SIG-M5 (cell line): ENCODE measurements around the gene HOXC6.

ENCODE experiments used
- DNase-seq: peaks from one replicate; lab custom pipeline; 2025; lab: John Stamatoyannopoulos, UW

HOXC6 gene

DNA sequence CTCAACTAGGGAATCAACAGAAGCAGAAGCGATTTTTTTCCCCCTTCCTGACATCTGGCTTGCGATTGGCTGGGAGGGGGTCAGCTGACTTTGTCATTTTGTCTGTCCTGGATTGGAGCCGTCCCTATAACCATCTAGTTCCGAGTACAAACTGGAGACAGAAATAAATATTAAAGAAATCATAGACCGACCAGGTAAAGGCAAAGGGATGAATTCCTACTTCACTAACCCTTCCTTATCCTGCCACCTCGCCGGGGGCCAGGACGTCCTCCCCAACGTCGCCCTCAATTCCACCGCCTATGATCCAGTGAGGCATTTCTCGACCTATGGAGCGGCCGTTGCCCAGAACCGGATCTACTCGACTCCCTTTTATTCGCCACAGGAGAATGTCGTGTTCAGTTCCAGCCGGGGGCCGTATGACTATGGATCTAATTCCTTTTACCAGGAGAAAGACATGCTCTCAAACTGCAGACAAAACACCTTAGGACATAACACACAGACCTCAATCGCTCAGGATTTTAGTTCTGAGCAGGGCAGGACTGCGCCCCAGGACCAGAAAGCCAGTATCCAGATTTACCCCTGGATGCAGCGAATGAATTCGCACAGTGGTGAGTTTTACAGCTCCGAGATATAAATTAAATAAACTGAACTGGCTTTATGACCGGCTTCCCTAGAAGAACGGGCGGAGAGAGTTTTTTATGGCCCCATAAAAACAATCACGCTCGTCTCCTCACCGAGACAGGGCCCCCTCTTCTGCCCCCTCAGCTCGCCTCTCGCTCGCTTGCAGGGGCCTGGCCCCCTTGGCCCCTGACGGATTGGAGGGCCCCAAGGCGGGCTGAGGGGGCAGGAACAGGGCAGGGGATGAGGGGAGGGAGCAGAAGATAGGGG is at the start of gene HOXC6:
Gene HOXC6 (plus strand): TSS at position 127 of the 888 bp plus-strand sequence. CDS start 82 bp downstream, at position 209.
- no peak for DNase-seq

DNA sequence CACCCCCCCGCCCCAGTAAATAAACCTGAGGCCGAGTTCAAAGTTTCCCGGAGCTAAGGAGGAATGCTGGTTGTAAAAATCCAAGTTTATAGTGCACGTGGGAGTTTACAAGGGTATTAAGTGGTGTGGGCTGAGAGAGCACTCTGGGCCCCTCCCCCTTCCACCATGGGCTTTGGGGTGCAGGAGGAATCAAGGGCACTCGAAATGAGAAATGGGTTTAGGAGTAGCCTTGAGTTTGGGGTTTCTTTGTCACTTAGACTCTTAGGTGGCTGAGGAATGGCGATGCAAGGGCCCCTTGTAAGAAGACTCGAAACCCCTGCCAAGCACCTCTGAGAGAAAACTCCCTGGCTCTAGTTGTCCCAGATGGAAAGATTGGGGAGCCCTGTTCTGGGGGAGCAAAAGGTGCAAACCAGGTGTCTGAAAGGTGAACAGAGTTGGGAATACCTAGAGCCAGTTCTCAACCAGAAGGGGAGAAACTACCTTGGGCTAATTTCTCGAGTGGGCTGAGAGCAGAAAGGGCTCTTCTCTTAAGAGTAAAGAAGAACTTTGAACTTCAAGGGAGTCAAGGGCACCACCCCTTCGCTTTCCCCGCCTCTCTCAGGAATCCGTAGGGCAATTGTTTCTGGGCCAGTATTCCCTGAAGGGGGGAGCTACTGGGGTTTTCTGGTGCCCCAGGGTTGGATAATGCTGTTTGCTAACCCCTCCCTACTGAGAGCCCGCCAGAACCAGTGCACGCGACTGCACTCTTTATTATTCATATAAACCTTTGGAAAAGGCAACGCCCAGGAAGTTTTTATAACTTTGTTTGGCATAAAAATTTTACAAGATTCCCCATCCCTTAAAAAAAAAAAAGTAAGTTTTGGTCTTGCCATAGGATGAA is 49.5 kb upstream of the HOXC6 start:
- DNase-seq: no peak

DNA sequence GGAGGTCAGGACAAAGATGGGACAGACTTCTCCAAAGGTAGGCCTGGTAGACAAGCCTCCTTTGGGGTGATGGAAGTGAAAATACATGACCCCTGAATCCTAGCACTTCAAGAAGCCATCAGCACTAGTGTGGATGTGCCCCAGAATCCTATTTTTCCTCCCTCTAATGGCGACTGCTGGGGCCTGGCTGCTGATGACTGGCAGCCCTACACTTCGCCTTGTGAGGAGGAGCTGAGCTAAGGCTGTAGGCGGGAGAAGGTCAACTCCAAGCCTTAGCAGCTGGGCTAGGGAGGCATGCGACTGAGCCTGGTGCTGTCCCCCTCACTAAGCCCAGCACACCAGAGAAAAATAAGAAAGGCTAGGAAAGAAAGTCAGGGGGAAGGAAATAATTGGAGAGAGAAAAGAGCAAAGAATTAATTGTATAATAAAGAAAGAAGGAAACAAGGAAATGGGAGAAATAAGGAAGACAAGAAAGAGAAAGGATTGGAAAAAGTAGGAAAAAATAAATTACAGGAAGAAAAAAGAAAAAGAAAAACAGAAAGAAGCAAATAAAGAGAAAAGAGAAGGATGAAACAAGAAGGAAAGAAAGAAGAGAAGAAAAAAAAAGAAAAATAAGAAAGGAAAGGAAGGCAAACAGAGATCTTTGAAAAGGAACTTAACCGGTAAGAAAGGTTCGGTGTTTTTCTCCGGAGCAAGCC is 48.0 kb upstream of the HOXC6 start:
- DNase-seq: no peak

DNA sequence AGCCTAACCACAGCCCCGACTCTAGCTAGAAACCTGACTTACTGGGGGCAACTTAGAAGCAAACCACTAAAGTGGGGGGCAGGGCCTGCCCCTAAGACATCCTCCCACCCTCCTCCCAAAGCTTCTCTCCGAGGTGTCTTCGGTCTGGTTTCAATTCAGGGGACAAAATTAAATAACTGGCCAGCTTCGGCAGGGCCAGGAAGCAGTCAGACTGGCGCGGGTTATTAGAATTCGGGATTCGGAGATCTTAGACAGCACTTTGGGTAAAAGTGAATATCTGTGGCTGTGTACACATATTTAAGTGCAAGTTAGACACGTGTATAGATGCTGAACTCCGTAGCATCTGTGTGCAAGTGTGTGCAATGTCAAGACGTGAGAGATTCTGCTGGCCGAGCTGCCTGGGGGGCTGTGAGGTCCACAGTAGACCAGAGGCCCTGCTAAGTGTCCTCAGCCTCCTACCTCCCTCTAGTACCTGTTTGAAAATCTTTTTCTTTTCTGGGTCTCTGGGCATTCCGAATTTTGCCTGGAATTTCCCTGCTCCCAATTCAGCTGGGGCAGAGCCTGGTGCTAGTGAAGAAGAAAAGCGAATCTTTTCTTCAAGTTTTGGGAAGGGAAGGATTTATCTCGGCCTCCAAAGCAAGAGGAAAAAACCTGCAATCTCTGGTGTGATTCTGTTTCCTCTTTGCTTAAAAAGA is 47.3 kb upstream of the HOXC6 start:
- no peak for DNase-seq

DNA sequence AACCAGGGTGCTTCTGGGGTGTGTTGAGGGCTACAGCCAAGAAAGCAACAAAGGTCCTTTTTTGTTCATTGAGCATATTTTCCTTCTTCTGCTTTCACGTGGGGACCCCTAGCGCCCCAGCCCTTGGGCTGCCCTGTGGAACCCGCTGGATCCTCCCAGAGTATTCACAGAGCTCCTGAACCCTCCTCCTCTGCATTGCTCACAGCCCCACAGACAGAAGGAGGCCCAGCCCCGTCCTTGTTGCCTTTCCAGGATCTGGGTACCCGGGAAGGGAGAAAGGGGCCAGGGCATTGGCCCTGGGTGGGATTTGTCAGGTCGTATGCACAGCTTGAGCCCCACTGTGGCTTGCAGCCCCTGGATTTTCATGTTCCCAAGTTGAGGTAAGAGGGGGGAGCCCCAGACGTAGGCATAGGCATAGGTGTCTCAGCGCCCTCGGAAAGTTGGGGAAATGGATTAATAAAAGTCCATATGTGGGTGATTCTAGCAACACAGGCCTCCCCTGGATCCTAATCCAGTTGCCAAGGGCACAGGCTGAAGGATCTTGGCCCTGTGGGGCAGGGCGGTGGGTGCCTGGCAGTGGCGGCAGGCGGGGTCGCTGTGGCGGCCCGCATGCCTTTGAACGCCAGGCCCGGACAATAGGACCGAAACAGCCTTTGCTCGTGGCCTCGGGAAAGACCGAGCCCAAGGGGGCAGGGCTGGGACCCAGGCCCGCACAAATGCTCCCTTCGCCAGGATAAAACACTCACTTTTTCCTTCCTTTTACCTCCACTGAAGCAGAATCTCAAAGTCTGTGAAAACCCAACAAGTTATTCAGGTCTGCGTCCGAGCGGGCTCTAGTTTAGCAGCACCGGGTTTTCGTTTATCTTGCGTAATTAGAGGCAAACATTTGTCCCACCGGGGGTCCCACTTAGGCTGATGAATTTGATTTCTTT is 46.3 kb upstream of the HOXC6 start:
- no peak for DNase-seq

DNA sequence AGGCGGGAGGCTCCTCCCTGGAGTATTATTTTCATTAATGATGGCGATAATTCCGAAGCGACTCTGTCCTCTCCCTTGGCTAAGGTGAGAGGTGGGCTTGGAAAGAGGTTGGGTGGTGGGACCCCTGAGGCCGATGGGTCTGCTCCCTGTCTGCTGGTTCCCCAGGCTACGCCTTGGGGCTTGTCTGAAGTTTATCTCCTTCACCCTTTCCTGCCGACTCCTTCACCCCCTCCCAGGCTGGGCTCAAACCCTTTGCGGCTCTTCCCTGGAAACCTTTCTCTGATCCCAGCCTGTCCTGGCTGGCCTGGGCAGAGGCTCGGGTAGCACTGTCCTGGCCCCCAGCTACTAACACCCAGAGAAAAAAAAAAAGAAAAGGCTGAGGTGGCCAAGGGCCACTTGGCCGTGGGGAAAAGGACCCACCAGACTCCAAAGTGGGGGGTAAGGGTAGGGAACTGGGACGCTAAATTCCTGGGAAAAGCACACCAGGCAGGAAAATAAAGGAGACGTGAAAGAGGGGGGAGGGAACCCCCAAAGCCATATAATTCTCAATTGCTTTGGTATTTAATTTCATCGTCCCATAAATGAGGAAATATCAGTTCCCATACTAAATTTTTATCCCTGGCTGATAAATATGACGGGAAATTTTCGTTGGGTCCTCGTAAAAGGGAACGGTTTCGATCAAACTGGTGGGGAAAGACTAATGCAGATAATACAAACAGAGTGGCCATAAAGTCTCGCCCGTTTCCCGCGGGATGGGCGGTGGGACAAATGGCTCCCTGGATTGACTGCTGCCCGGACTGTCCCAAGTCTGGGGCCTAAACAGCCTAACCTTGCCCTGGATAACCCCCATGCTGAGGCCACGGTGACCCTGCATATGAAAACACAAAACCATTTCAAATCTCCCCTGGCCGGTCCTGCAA is 45.3 kb upstream of the HOXC6 start:
- no peak for DNase-seq

DNA sequence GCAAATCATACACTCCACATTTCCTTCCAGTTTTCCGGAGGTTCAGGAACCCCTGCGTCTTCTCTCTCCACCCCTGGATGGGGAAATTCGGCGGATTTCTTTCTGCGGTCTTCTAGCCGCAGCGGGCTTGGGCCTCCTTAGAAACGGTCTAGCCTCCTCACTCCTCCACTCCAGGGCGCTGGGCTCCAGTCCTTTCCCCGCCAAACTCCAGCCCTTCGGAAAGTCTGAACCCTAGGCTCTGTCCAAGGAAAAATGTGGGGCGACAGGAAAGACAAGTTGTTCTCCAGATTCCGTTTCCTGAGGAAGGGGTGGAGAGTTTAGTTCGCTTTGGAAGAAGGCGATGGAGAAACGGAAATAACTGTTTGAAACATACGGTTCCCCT is 44.7 kb upstream of the HOXC6 start:
- no peak for DNase-seq

DNA sequence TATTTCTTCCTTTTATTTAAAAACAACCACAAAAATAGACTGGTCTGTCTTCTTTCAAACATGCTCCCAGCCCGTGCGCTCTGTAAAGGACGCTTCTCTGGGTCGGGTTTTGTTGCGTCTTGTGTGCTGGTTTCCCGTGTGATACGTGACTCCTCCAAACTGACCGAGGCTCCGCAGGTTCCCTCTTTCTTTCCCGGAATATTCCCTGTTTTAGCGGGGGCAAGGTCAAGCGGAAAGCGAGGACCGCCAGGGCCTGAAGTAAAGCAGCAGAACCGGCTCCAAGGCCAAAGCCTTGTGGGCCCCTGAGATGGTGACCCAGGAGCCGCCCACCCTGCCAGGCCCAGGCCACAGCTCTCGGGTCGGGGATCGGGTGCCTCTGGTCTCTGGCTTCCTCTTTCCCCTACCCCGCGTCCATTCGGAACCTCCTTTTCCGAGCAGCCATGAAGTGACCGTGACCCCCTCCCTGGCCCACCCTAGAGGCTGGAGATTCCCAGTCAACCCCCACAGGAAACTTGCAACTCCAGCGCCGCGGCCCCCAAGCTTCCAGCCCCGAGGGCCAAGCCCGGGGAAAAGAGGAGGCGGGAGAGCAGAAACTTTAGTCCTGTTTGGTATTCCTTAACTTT is 44.2 kb upstream of the HOXC6 start:
- no peak for DNase-seq

DNA sequence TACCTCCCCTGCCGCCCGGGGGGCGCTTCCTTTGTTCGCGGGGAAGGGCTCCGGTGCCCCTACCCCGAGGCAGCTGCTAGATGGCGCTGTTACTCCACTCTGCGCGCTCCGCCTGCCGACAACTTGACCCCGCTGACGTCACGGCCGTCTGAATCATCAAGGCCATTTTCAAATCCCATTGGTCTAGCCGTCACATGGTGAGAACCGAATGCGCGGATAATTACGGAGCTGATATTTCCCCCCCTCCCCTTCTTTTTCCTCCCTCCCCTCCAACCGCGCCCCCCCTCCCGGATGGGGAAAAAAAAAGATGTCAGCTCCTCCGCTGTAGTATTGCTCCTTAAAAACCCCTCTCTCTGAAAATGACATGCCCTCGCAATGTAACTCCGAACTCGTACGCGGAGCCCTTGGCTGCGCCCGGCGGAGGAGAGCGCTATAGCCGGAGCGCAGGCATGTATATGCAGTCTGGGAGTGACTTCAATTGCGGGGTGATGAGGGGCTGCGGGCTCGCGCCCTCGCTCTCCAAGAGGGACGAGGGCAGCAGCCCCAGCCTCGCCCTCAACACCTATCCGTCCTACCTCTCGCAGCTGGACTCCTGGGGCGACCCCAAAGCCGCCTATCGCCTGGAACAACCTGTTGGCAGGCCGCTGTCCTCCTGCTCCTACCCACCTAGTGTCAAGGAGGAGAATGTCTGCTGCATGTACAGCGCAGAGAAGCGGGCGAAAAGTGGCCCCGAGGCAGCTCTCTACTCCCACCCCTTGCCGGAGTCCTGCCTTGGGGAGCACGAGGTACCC is 43.1 kb upstream of the HOXC6 start, which contains the start of gene HOXC10:
Gene HOXC10 (plus strand): TSS at position 246 of the 791 bp plus-strand sequence. CDS start 114 bp downstream, at position 360.
- DNase-seq: no peak

DNA sequence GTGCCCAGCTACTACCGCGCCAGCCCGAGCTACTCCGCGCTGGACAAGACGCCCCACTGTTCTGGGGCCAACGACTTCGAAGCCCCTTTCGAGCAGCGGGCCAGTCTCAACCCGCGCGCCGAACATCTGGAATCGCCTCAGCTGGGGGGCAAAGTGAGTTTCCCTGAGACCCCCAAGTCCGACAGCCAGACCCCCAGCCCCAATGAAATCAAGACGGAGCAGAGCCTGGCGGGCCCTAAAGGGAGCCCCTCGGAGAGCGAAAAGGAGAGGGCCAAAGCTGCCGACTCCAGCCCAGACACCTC is 42.6 kb upstream of the HOXC6 start:
- no peak for DNase-seq

DNA sequence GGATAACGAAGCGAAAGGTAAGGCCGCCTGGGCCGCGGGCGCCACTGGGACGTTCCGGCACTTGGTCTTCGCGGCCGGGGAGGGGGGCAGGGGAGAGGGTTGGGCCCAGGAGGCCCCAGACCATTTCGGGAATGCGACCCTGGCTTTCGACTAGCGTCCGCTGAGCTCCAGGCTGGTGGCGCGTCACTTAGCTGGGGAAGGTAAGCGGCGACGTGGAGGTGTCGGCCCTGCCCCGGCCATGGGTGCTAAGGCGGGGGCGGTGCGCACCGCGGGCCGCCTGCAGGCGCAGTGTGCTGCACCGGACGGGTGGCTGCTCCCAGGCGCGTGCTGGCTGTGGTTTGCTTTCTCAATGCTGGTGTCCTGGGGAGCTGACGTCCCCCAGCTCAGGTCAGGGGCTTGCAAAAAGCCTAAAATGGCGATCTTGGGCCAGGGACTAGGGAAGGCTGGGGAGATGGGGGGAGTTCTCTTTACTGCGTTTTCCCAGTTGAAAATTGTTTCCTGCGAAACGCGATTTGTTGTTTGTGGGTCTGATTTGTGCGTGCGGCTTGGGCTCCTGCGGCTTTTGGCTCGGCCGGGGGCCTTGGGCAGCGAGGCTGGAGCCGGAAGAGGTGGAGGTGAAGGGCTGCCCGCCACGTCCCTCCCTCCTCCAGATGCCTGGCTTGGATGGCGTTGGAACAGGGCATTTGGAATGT is 42.1 kb upstream of the HOXC6 start:
- DNase-seq: no peak

DNA sequence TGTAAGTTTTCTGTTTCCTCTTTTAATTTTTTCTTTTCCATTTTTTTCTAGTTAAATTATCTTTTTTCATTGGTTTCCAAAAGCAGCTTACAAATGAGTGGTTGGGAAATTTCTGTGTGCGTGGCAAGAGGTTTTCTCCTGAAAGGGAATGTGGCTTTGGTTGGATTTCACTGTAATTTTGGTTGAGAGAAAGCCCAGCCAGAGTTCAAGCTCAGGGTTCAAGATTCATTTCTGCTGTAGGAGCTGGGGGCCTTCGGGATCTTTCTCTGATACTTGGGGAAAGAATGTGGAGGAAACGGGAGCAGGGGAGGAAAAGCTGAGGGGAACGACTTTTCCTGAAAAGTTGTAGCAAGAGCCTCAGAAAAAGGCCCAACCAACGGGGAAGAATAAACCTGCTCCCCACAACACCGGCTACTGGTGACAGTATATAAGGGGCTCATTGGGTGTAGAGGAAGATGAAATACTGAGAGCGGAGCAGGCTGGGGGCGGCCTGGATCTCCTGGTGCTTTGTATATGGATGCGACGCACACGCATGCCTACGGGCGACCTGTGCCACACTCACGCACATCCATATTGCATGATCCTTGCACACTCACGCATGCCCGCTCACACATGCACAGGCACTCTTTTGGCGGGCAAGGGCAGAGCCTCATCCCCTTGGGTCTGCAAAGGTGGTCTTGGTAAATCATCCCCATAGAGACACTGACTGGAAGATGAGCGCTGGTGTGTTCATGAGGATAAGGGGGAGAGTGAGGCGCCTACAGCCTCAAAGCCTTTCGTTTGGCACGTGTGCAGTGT is 41.4 kb upstream of the HOXC6 start:
- no peak for DNase-seq

DNA sequence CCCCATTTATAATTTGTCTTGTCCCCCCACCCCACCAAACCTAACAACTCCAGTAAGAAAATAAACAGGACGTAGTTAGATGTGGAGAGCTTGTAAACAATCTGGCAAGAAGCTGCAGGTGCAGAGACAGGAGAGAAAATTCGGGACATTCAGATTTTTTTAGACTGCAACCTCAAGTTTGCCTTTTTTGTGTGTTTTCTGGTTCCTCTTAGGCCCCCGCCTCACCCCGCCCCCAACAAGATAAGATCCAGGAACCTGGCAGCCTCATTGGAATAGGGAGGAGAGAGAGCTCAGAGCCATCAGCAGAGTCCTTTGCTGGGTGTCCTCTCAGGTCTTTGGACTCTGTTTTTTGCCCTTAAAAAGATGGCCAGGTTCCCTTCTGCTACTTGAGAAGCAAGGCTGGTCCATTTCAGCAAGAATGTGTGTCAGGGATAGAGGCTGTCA is 40.4 kb upstream of the HOXC6 start:
- DNase-seq: no peak

DNA sequence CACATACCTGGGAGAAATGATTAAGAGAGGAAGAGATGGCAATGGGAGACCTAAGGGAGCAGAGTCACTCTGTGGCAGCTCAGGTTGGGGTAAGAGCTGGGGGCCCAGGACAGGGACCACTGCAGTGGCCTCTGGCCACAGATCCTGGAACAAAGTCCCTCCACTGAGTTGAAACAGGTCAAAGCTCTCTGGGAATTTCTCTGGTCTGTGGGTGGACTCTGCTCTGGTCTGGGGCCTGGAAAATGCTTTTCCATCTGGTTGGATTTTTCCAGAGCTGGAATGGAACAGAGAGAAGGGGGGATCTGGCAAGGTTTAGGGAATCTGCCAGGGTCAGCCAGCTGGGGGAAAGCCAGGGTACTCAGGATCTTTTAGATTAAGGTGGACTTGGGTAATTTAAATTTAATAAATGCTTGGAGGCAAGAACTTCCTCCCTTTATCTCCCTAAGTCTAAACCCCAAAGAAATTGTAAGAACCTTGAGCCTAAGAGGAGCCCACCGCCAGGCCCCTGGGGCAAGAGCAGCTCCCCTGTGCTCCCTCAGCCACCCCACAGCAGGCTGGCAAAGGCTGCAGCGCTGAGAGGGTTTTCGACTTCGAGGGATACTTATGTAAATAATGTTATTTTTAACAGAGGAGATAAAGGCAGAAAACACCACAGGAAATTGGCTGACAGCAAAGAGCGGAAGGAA is 39.6 kb upstream of the HOXC6 start:
- no peak for DNase-seq

DNA sequence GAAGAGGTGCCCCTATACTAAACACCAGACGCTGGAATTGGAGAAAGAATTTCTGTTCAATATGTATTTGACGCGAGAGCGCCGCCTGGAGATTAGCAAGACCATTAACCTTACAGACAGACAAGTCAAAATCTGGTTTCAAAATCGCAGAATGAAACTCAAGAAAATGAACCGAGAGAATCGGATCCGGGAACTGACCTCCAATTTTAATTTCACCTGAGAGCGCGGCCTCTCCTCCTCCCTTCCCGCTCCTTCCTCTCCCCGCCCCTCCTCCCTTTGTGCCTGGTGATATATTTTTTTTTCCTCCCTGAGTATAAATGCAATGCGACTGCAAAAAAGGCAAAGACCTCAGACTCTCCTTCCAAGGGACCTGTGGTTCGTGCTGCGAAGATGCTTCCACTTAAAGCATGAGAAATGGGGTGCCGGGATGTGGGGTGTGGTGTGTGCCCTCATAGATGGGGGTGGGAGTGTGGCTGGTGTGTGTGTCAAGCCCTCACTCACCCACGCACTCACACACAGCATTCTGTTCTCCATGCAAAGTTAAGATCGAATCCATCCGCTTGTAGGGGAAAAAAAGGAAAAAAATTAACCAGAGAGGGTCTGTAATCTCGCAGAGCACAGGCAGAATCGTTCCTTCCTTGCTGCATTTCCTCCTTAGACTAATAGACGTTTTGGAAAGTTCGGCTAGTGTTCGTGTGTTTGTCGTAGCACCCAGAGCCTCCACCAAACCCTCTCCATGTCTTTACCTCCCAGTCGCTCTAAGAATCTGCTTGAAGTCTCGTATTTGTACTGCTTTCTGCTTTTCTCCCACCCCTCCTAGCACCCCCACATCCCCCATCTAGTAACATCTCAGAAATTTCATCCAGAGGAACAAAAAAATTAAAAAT is 38.8 kb upstream of the HOXC6 start:
- peak; percentile 28 for DNase-seq
